Stimulated activated CD8-positive, alpha-beta memory T cell treated with anti-CD3 and anti-CD28 coated beads, Interleukin-2, amount 100 ng/mL, for 1 hour (primary cell): ENCODE results near the gene DNAH5.

Experiments used
- DNase-seq, 2 donors: peaks; one replicate each; pipeline ENCODE4 v3.0.0-alpha.2; 2020; ENCODE audit warnings: low read depth in 2 of 2

The DNAH5 gene

GRCh38 chr5:13934921-13935320, 9.6 kb downstream of the DNAH5 start:
- no peak for DNase-seq

- DNase-seq = no peak
Measured at GRCh38 chr5:13934125-13934524, 10.4 kb downstream of the DNAH5 start.

- DNase-seq = no peak
Measured at GRCh38 chr5:13932561-13932960, 11.9 kb downstream of the DNAH5 start.

- no peak for DNase-seq
Measured at GRCh38 chr5:13932011-13932410, 12.5 kb downstream of the DNAH5 start.

GRCh38 chr5:13930541-13931171, 13.8 kb downstream of the DNAH5 start:
- no peak for DNase-seq

- no peak for DNase-seq
Measured at GRCh38 chr5:13926731-13927130, 17.8 kb downstream of the DNAH5 start.

- no peak for DNase-seq
Measured at GRCh38 chr5:13921578-13921977, 22.9 kb downstream of the DNAH5 start.

- DNase-seq = no peak
Measured at GRCh38 chr5:13919786-13920185, 24.7 kb downstream of the DNAH5 start.

- no peak for DNase-seq
Measured at GRCh38 chr5:13919087-13919486, 25.4 kb downstream of the DNAH5 start.

- no peak for DNase-seq
Measured at GRCh38 chr5:13917061-13917460, 27.4 kb downstream of the DNAH5 start.

GRCh38 chr5:13913962-13914361, 30.5 kb downstream of the DNAH5 start:
- no peak for DNase-seq

GRCh38 chr5:13910637-13911288, 33.7 kb downstream of the DNAH5 start:
- DNase-seq = no peak

- no peak for DNase-seq
Measured at GRCh38 chr5:13910201-13910600, 34.3 kb downstream of the DNAH5 start.

GRCh38 chr5:13909271-13909670, 35.2 kb downstream of the DNAH5 start:
- no peak for DNase-seq

- DNase-seq = no peak
Measured at GRCh38 chr5:13898569-13898968, 45.9 kb downstream of the DNAH5 start.

GRCh38 chr5:13878357-13878756, 66.1 kb downstream of the DNAH5 start:
- DNase-seq = no peak

GRCh38 chr5:13866792-13867191, 77.7 kb downstream of the DNAH5 start:
- no peak for DNase-seq

- no peak for DNase-seq
Measured at GRCh38 chr5:13865312-13865711, 79.2 kb downstream of the DNAH5 start.

GRCh38 chr5:13860146-13860545, 84.3 kb downstream of the DNAH5 start:
- DNase-seq = no peak

- no peak for DNase-seq
Measured at GRCh38 chr5:13859270-13860065, 85.0 kb downstream of the DNAH5 start.

GRCh38 chr5:13843175-13843846, 101.2 kb downstream of the DNAH5 start:
- no peak for DNase-seq

GRCh38 chr5:13833440-13833839, 111.0 kb downstream of the DNAH5 start:
- DNase-seq = no peak
